Stromal cell of bone marrow (primary cell): ENCODE results near the gene ILKAP.

Experiments used
- DNase-seq: peaks from one replicate; pipeline ENCODE4 v3.0.0-alpha.2; 2012; ENCODE audit warnings: low read depth

The ILKAP gene

GRCh38 chr2:238124488-238125126, 78.9 kb downstream of the ILKAP start:
- no peak for DNase-seq

GRCh38 chr2:238123991-238124470, 79.5 kb downstream of the ILKAP start:
- DNase-seq = no peak

- no peak for DNase-seq
Observed at GRCh38 chr2:238123218-238123971, 80.1 kb downstream of the ILKAP start.

- no peak for DNase-seq
Observed at GRCh38 chr2:238122287-238123217, 80.9 kb downstream of the ILKAP start.

GRCh38 chr2:238121511-238122286, 81.8 kb downstream of the ILKAP start:
- DNase-seq = no peak

GRCh38 chr2:238120463-238121298, 82.8 kb downstream of the ILKAP start:
- no peak for DNase-seq
